GM23338 (cell line): ENCODE measurements around the gene ANKRD13B. TPM values are rescaled to one million over a fixed set of nuclear protein-coding genes. Genes with fewer than 3 reads are reported as not detected.

Experiments used
- ATAC-seq: fragments of 200-7000 bp; cut with Tn5 transposase; 3 replicates; pipeline ENCODE4 v1.9.1; 2020
- DNase-seq: peaks from one replicate; pipeline ENCODE4 v3.0.0-alpha.2; 2015; ENCODE audit warnings: low spot score
- H2AFZ ChIP-seq: fragments of 200-600 bp; sonication (generic); 2 replicates; pipeline ENCODE4 v1.8.0; 2016; ENCODE audit warnings: antibody characterized with exemption, mild to moderate bottlenecking, moderate library complexity
- H3F3A ChIP-seq: fragments of 200-600 bp; sonication (generic); replicated peaks from 2 replicates; pipeline ENCODE4 v1.8.0; 2017; ENCODE audit warnings: antibody characterized with exemption, mixed run types, low read depth
- H3K27ac ChIP-seq: fragments of 200-600 bp; sonication (generic); 2 replicates; pipeline ENCODE4 v1.6.1; 2016; ENCODE audit warnings: low read depth
- H3K27me3 ChIP-seq: fragments of 200-600 bp; sonication (generic); 2 replicates; pipeline ENCODE4 v1.8.0; 2016; ENCODE audit warnings: mild to moderate bottlenecking, mixed run types, moderate library complexity; ENCODE audit not compliant: insufficient read depth
- H3K36me3 ChIP-seq: fragments of 200-600 bp; sonication (generic); 2 replicates; pipeline ENCODE4 v1.8.0; 2016; ENCODE audit warnings: mild to moderate bottlenecking; ENCODE audit not compliant: insufficient read depth
- H3K4me1 ChIP-seq: fragments of 200-600 bp; sonication (generic); 2 replicates; pipeline ENCODE4 v1.8.0; 2016; ENCODE audit warnings: mild to moderate bottlenecking, moderate library complexity; ENCODE audit not compliant: insufficient read depth
- H3K4me2 ChIP-seq: fragments of 200-600 bp; sonication (generic); 2 replicates; pipeline ENCODE4 v1.7.1; 2017; ENCODE audit warnings: mixed run types
- H3K4me3 ChIP-seq: fragments of 200-600 bp; sonication (generic); 2 replicates; pipeline ENCODE4 v1.6.1; 2016; ENCODE audit warnings: mixed run types
- H3K79me2 ChIP-seq: fragments of 200-600 bp; sonication (generic); replicated peaks from 2 replicates; pipeline ENCODE4 v1.8.0; 2017; ENCODE audit warnings: mild to moderate bottlenecking; ENCODE audit not compliant: insufficient read depth
- H3K9me2 ChIP-seq: fragments of 200-600 bp; sonication (generic); 2 replicates; pipeline ENCODE4 v1.8.0; 2017; ENCODE audit not compliant: insufficient read depth
- H4K20me1 ChIP-seq: fragments of 200-600 bp; sonication (generic); replicated peaks from 2 replicates; pipeline ENCODE4 v1.8.0; 2017; ENCODE audit warnings: mild to moderate bottlenecking; ENCODE audit not compliant: insufficient read depth
- H3K27ac Mint-ChIP-seq: 2 replicates; pipeline ENCODE4 v1.8.0; 2020; ENCODE audit warnings: inconsistent platforms, mild to moderate bottlenecking, moderate library complexity, mixed read lengths
- H3K27me3 Mint-ChIP-seq: 3 replicates; pipeline ENCODE4 v1.8.0; 2022; ENCODE audit warnings: low read depth, mild to moderate bottlenecking, moderate library complexity, mixed read lengths, inconsistent platforms; ENCODE audit not compliant: insufficient read depth, poor library complexity
- H3K36me3 Mint-ChIP-seq: 3 replicates; pipeline ENCODE4 v1.8.0; 2021; ENCODE audit warnings: low read depth, mild to moderate bottlenecking, inconsistent platforms, moderate library complexity, mixed read lengths
- H3K4me1 Mint-ChIP-seq: 3 replicates; pipeline ENCODE4 v1.8.0; 2020; ENCODE audit warnings: mild to moderate bottlenecking, inconsistent platforms, mixed read lengths
- H3K4me3 Mint-ChIP-seq: 3 replicates; pipeline ENCODE4 v1.8.0; 2021; ENCODE audit warnings: moderate library complexity, mild to moderate bottlenecking, inconsistent platforms, mixed read lengths
- H3K9me3 Mint-ChIP-seq: 3 replicates; pipeline ENCODE4 v1.8.0; 2020; ENCODE audit warnings: moderate library complexity, mild to moderate bottlenecking, inconsistent platforms, mixed read lengths
- CREB1 ChIP-seq: fragments of 250-450 bp; sonication (Bioruptor Pico); IDR thresholded peaks from 2 replicates; pipeline ENCODE4 v1.5.0; 2020; ENCODE audit warnings: low read depth, mild to moderate bottlenecking, moderate library complexity
- CTCF ChIP-seq, 2 experiments: fragments of 200-600 bp in 1 of 2; sonication (generic) in 1 of 2; conservative IDR thresholded peaks; 2 replicates each; pipeline versions ENCODE4 v1.5.1 to v1.6.1; 2016 to 2017; ENCODE audit warnings: antibody characterized with exemption in 2 of 2, low read depth in 2 of 2, mild to moderate bottlenecking in 2 of 2, moderate library complexity in 1 of 2
- EZH2 ChIP-seq: fragments of 200-600 bp; sonication (generic); IDR thresholded peaks from one replicate; pipeline ENCODE4 v1.8.0; 2017; ENCODE audit warnings: antibody characterized with exemption, mild to moderate bottlenecking, low read depth; ENCODE audit not compliant: unreplicated experiment
- EZH2phosphoT487 ChIP-seq: fragments of 200-600 bp; sonication (generic); IDR thresholded peaks from one replicate; pipeline ENCODE4 v1.8.1; 2018; ENCODE audit warnings: antibody characterized with exemption; ENCODE audit not compliant: unreplicated experiment
- JUNB ChIP-seq: IDR thresholded peaks from one replicate; pipeline ENCODE4 v1.6.1; 2016; ENCODE audit warnings: antibody characterized with exemption; ENCODE audit not compliant: unreplicated experiment
- NANOG ChIP-seq: IDR thresholded peaks from 2 replicates; pipeline ENCODE4 v1.6.1; 2016; ENCODE audit warnings: antibody characterized with exemption, borderline replicate concordance
- POLR2AphosphoS5 ChIP-seq: IDR thresholded peaks from 2 replicates; pipeline ENCODE4 v1.6.1; 2016; ENCODE audit warnings: antibody characterized with exemption, low read depth
- STAT1 ChIP-seq: IDR thresholded peaks from one replicate; pipeline ENCODE4 v1.6.1; 2016; ENCODE audit warnings: antibody characterized with exemption; ENCODE audit not compliant: unreplicated experiment
- ZNF331 ChIP-seq: fragments of 250-450 bp; sonication (Bioruptor Pico); IDR thresholded peaks from 2 replicates; pipeline ENCODE4 v1.5.0; 2020; ENCODE audit warnings: low read depth, mild to moderate bottlenecking, moderate library complexity
- ZNF462 ChIP-seq: fragments of 250-450 bp; sonication (Bioruptor Pico); IDR thresholded peaks from 2 replicates; pipeline ENCODE4 v1.5.0; 2020; ENCODE audit warnings: mild to moderate bottlenecking, moderate library complexity
- polyA plus RNA-seq: library from polyadenylated mRNA; unstranded; fragments of >200 nt; fragmentation: Nextera tagmentation; extraction: Ambion mirVana; gene quantifications from 2 replicates; pipeline ENCODE4 v1.2.1, GENCODE V29; 2016
- total RNA-seq: library from RNA; depleted of rRNA; stranded (reverse); fragments of >200 nt; shearing (Covaris generic); gene quantifications from 2 replicates; pipeline ENCODE4 v1.2.3, GENCODE V29; 2014

The ANKRD13B gene
- total and polyA plus RNA-seq, 2 experiments from 2014 or later, result 8.2 to 57.4 TPM

GRCh38 chr17:29582254-29582765 lies 10.6 kb upstream of the ANKRD13B start:
- Mint-ChIP-seq H3K9me3 (no peaks in the 10 kb centered on the region), H3K4me3 (no peak overlapping the region), H3K36me3 (peaks cover 28% of the 10 kb centered on the region), H3K4me1 (peaks cover 33% of the 10 kb centered on the region), H3K27me3 (peaks cover 4% of the 10 kb centered on the region), H3K27ac (no peak overlapping the region)
- H3K27ac ChIP-seq, result no peak overlapping the region
- H3K79me2 ChIP-seq, result peaks cover 28% of the 10 kb centered on the region
- H3K4me3 ChIP-seq, result no peak overlapping the region
- peaks cover 11% of the 10 kb centered on the region; the same call in 1 of the 2 replicates for H4K20me1 ChIP-seq
- H3K9me2 ChIP-seq, result no peaks in the 10 kb centered on the region
- DNase-seq, result no peak
- TF ChIP-seq ZNF331 (CRISPR knock-in tag) (no peak), EZH2phosphoT487 (no peak), NANOG (no peak)
- no peak overlapping the region for H2AFZ ChIP-seq
- peaks cover 26% of the 10 kb centered on the region; the same call in 1 of the 2 replicates for H3K4me1 ChIP-seq
- ATAC-seq, result no peak
- H3F3A ChIP-seq, result 0 out of 2 replicates have a peak, but pooled peaks cover 9% of the 10 kb centered on the region
- no peaks in the 10 kb centered on the region for H3K36me3 ChIP-seq
- H3K4me2 ChIP-seq, result no peak overlapping the region
- H3K27me3 ChIP-seq, result no peaks in the 10 kb centered on the region

- Mint-ChIP-seq H3K36me3 (peaks cover 28% of the 10 kb centered on the region), H3K27ac (no peak overlapping the region), H3K4me3 (no peak overlapping the region), H3K9me3 (no peaks in the 10 kb centered on the region), H3K4me1 (peaks cover 37% of the 10 kb centered on the region), H3K27me3 (peaks cover 6% of the 10 kb centered on the region)
- ATAC-seq (no peak), DNase-seq (no peak)
- no peak overlapping the region for H3K4me2 ChIP-seq
- peaks cover 26% of the 10 kb centered on the region; the same call in 1 of the 2 replicates for H3K4me1 ChIP-seq
- no peak overlapping the region for H3K27ac ChIP-seq
- H4K20me1 ChIP-seq, result peaks cover 11% of the 10 kb centered on the region; the same call in 1 of the 2 replicates
- no peak overlapping the region for H2AFZ ChIP-seq
- H3K79me2 ChIP-seq, result peaks cover 33% of the 10 kb centered on the region
- H3F3A ChIP-seq, result 0 out of 2 replicates have a peak, but pooled peaks cover 9% of the 10 kb centered on the region
- H3K27me3 ChIP-seq, result no peaks in the 10 kb centered on the region
- H3K36me3 ChIP-seq, result no peaks in the 10 kb centered on the region
- no peak overlapping the region for H3K4me3 ChIP-seq
- H3K9me2 ChIP-seq, result no peaks in the 10 kb centered on the region
- TF ChIP-seq POLR2AphosphoS5, result no peak
- TF ChIP-seq EZH2phosphoT487, result no peak
- TF ChIP-seq CREB1 (CRISPR knock-in tag), result no peak
- no peak for TF ChIP-seq JUNB
- no peak for TF ChIP-seq EZH2
- TF ChIP-seq CTCF (conservative IDR thresholded peaks at IDR 0.05; ENCODE audit: low read depth in 2 of 2), result no peak
- TF ChIP-seq ZNF462 (CRISPR knock-in tag), result no peak
- no peak for TF ChIP-seq STAT1
- no peak for TF ChIP-seq NANOG
These were observed 10.2 kb upstream of the ANKRD13B start for GRCh38 chr17:29582772-29583171.
